HepG2 (cell line): ENCODE data around the gene PDZD8. TPM values are rescaled to one million over a fixed set of nuclear protein-coding genes. Genes with fewer than 3 reads are reported as not detected.
A peak's percentile ranks its signal among the peaks of the same experiment; 100 is the strongest.

Experiments
- ARNTL ChIP-seq: sonication (generic); formaldehyde crosslinking; IDR thresholded peaks from 2 replicates; pipeline ENCODE4 v1.4.0; 2020; ENCODE audit warnings: mild to moderate bottlenecking, missing genetic modification reagents
- ATRX ChIP-seq: sonication (generic); formaldehyde crosslinking; IDR thresholded peaks from 2 replicates; pipeline ENCODE4 v1.4.0; 2020; ENCODE audit warnings: missing genetic modification reagents, borderline replicate concordance
- ERF ChIP-seq: IDR thresholded peaks from 2 replicates; pipeline ENCODE4 v1.6.1; 2018; ENCODE audit warnings: missing biosample characterization, missing genetic modification reagents
- GATA4 ChIP-seq: sonication (generic); IDR thresholded peaks from 2 replicates; pipeline ENCODE4 v1.6.1; 2016; ENCODE audit warnings: antibody characterized with exemption, low read depth, borderline replicate concordance
- ISX ChIP-seq: sonication (generic); formaldehyde crosslinking; conservative IDR thresholded peaks from 2 replicates; pipeline ENCODE4 v1.5.0; 2020; ENCODE audit warnings: missing genetic modification reagents
- NFE2L1 ChIP-seq: sonication (generic); formaldehyde crosslinking; IDR thresholded peaks from 2 replicates; pipeline ENCODE4 v1.4.0; 2020; ENCODE audit warnings: missing genetic modification reagents, mild to moderate bottlenecking, borderline replicate concordance
- NFYB ChIP-seq: sonication (generic); formaldehyde crosslinking; IDR thresholded peaks from 2 replicates; pipeline ENCODE4 v1.4.0; 2020; ENCODE audit warnings: missing genetic modification reagents
- PAXIP1 ChIP-seq: sonication (generic); formaldehyde crosslinking; conservative IDR thresholded peaks from 2 replicates; pipeline ENCODE4 v1.4.0; 2020; ENCODE audit warnings: mild to moderate bottlenecking, missing genetic modification reagents, moderate library complexity
- RARG ChIP-seq: sonication (generic); formaldehyde crosslinking; IDR thresholded peaks from 2 replicates; pipeline ENCODE4 v1.4.0; 2020; ENCODE audit warnings: low read depth, mild to moderate bottlenecking, missing genetic modification reagents
- SUZ12 ChIP-seq: fragments of 150-350 bp; IDR thresholded peaks from 2 replicates; pipeline ENCODE4 v1.6.1; 2014; ENCODE audit warnings: low read depth, low read length
- TARDBP ChIP-seq: sonication (generic); formaldehyde crosslinking; IDR thresholded peaks from 2 replicates; pipeline ENCODE4 v1.8.0; 2022; ENCODE audit warnings: mild to moderate bottlenecking, missing genetic modification reagents
- USF2 ChIP-seq, 2 experiments: sonication (generic) in 1 of 2; formaldehyde crosslinking in 1 of 2; IDR thresholded peaks; 2 replicates each; pipeline versions ENCODE4 v1.5.1 to v1.6.1; 2011 to 2020; ENCODE audit warnings: borderline replicate concordance in 1 of 2, low read depth in 1 of 2, low read length in 1 of 2, mild to moderate bottlenecking in 1 of 2, missing genetic modification reagents in 1 of 2, moderate library complexity in 1 of 2
- ZGPAT ChIP-seq: IDR thresholded peaks from 2 replicates; pipeline ENCODE4 v1.6.1; 2016; ENCODE audit warnings: mild to moderate bottlenecking
- ZNF121 ChIP-seq: sonication (generic); formaldehyde crosslinking; IDR thresholded peaks from 2 replicates; pipeline ENCODE4 v1.5.0; 2020; ENCODE audit warnings: mild to moderate bottlenecking, missing genetic modification reagents
- ZNF20 ChIP-seq: sonication (generic); formaldehyde crosslinking; IDR thresholded peaks from 2 replicates; pipeline ENCODE4 v1.4.0; 2020; ENCODE audit warnings: mild to moderate bottlenecking, moderate library complexity, missing genetic modification reagents
- ZNF510 ChIP-seq: sonication (generic); formaldehyde crosslinking; IDR thresholded peaks from 2 replicates; pipeline ENCODE4 v1.4.0; 2020; ENCODE audit warnings: low read depth, mild to moderate bottlenecking, missing genetic modification reagents
- ZNF678 ChIP-seq: sonication (generic); formaldehyde crosslinking; IDR thresholded peaks from 2 replicates; pipeline ENCODE4 v1.4.0; 2020; ENCODE audit warnings: mild to moderate bottlenecking, missing genetic modification reagents
- ZNF691 ChIP-seq: sonication (generic); formaldehyde crosslinking; IDR thresholded peaks from 2 replicates; pipeline ENCODE4 v1.4.0; 2020; ENCODE audit warnings: missing genetic modification reagents, low read depth, mild to moderate bottlenecking, borderline replicate concordance
- ZNF816 ChIP-seq: sonication (generic); formaldehyde crosslinking; IDR thresholded peaks from 2 replicates; pipeline ENCODE4 v1.8.0; 2022; ENCODE audit warnings: missing genetic modification reagents, mild to moderate bottlenecking, borderline replicate concordance
- polyA plus RNA-seq, 8 experiments: library from polyadenylated mRNA; depleted of rRNA in 3 of 8; stranded (reverse) in 7 of 8; unstranded in 1 of 8; fragments of >200 nt; fragmentation: Illumina TruSeq in 4 of 8; extraction: Trizol in 4 of 8; gene quantifications; 2 replicates each; pipeline versions ENCODE4 v1.2.1 to v1.2.3, GENCODE V29; 2011 to 2016; ENCODE audit warnings: low read depth in 4 of 8, missing spikeins in 1 of 8, mixed read lengths in 1 of 8; ENCODE audit not compliant: insufficient read depth in 1 of 8
- total RNA-seq, 5 experiments: library from RNA; depleted of rRNA; stranded (reverse); fragments of >200 nt; fragmentation: Illumina TruSeq; extraction: Trizol; gene quantifications; 2 replicates each; pipeline ENCODE4 v1.2.3, GENCODE V29; 2016; ENCODE audit warnings: low read depth in 1 of 5

Gene PDZD8
- total and polyA plus RNA-seq, 2 of the 13 experiments (the other 11 are each of a cell fraction or from before 2014, with no cell fraction given): 11.2 to 32.0 TPM

GRCh38 chr10:117360994-117361667 is 14.1 kb downstream of the PDZD8 start (continued):
- no peak for TF ChIP-seq ZNF121
- 0 out of 2 replicates have a peak, but pooled peaks have one; percentile 15 for TF ChIP-seq ERF
- TF ChIP-seq ATRX: no peak
- no peak for TF ChIP-seq NFYB (CRISPR knock-in tag)
- no peak for TF ChIP-seq RARG
- TF ChIP-seq ZNF20 (CRISPR knock-in tag): no peak
- TF ChIP-seq GATA4: no peak
- TF ChIP-seq TARDBP (CRISPR knock-in tag): no peak
- no peak for TF ChIP-seq ZNF678 (CRISPR knock-in tag)
- TF ChIP-seq ZNF510 (CRISPR knock-in tag): no peak
- no peak for TF ChIP-seq SUZ12
- TF ChIP-seq PAXIP1 (CRISPR knock-in tag): peak; percentile 95
- TF ChIP-seq USF2 (IDR thresholded peaks at IDR 0.05; ENCODE audit: low read depth, low read length): no peak
- no peak for TF ChIP-seq USF2 (CRISPR knock-in tag; IDR thresholded peaks at IDR 0.05; ENCODE audit: borderline replicate concordance)
- no peak for TF ChIP-seq ISX (CRISPR knock-in tag)
- no peak for TF ChIP-seq ARNTL (CRISPR knock-in tag)
- TF ChIP-seq NFE2L1 (CRISPR knock-in tag): no peak
- TF ChIP-seq ZNF691: no peak
- TF ChIP-seq ZNF816 (CRISPR knock-in tag): 0 out of 2 replicates have a peak, but pooled peaks have one; percentile 52
- peak; percentile 40; the same call in 1 of the 2 replicates for TF ChIP-seq ZGPAT
